Measurements from ENCODE around the gene MBD5. TPM values are rescaled to one million over a fixed set of nuclear protein-coding genes. Genes with fewer than 3 reads are reported as not detected.
A peak's percentile ranks its signal among the peaks of the same experiment; 100 is the strongest.

The MBD5 gene
- polyA plus RNA-seq, 2 donors = 2.9 to 5.0 TPM

- Histone ChIP-seq H3K27ac (ENCODE audit: low read depth in 2 of 2, low read length in 1 of 2) (peak overlapping the region; percentile 90 to 93), H3K4me1 (ENCODE audit: control insufficient read depth in 2 of 2, insufficient read depth in 2 of 2, low read length in 1 of 2) (no peaks in the 10 kb centered on the region), H3K9me3 (ENCODE audit: control insufficient read depth in 2 of 2, insufficient read depth in 1 of 2, low read depth in 1 of 2, low read length in 1 of 2) (no peaks in the 10 kb centered on the region), H3K36me3 (ENCODE audit: control insufficient read depth in 2 of 2, insufficient read depth in 2 of 2, low read length in 1 of 2) (no peaks in the 10 kb centered on the region), H3K4me3 (ENCODE audit: low read depth in 1 of 2, low read length in 2 of 2) (peak overlapping the region; percentile 84 to 91), H3K27me3 (ENCODE audit: control insufficient read depth in 1 of 2, insufficient read depth in 2 of 2, low read length in 2 of 2) (no peaks in the 10 kb centered on the region)
- 3 to 9% methylated on average over 2 to 3 of the region's 3 CpGs for WGBS, 2 donors
These were observed 995 bp downstream of the MBD5 start for GRCh38 chr2:148021886-148022285.

- no peak overlapping the region for H3K27ac ChIP-seq (ENCODE audit: low read depth in 2 of 2, low read length in 1 of 2)
- H3K4me1 ChIP-seq (ENCODE audit: control insufficient read depth in 2 of 2, insufficient read depth in 2 of 2, low read length in 1 of 2) = no peaks in the 10 kb centered on the region
- WGBS, 2 donors = 14 to 20% methylated on average over 1 of the region's 1 CpG
- peak overlapping the region in 1 of 2 donors; percentile 91 for H3K4me3 ChIP-seq (ENCODE audit: low read depth in 1 of 2, low read length in 2 of 2)
- no peaks in the 10 kb centered on the region for H3K36me3 ChIP-seq (ENCODE audit: control insufficient read depth in 2 of 2, insufficient read depth in 2 of 2, low read length in 1 of 2)
- H3K27me3 ChIP-seq (ENCODE audit: control insufficient read depth in 1 of 2, insufficient read depth in 2 of 2, low read length in 2 of 2) = no peaks in the 10 kb centered on the region
- H3K9me3 ChIP-seq (ENCODE audit: control insufficient read depth in 2 of 2, insufficient read depth in 1 of 2, low read depth in 1 of 2, low read length in 1 of 2) = no peaks in the 10 kb centered on the region
These were observed 1.5 kb downstream of the MBD5 start for GRCh38 chr2:148022351-148022750.

GRCh38 chr2:148022882-148023281 is 2.0 kb downstream of the MBD5 start:
- H3K27ac ChIP-seq (ENCODE audit: low read depth in 2 of 2, low read length in 1 of 2) = no peak overlapping the region
- H3K9me3 ChIP-seq (ENCODE audit: control insufficient read depth in 2 of 2, insufficient read depth in 1 of 2, low read depth in 1 of 2, low read length in 1 of 2) = no peaks in the 10 kb centered on the region
- no peaks in the 10 kb centered on the region for H3K36me3 ChIP-seq (ENCODE audit: control insufficient read depth in 2 of 2, insufficient read depth in 2 of 2, low read length in 1 of 2)
- H3K4me3 ChIP-seq (ENCODE audit: low read depth in 1 of 2, low read length in 2 of 2) = no peak overlapping the region
- 83 to 88% methylated on average over 2 of the region's 2 CpGs for WGBS, 2 donors
- no peaks in the 10 kb centered on the region for H3K4me1 ChIP-seq (ENCODE audit: control insufficient read depth in 2 of 2, insufficient read depth in 2 of 2, low read length in 1 of 2)
- H3K27me3 ChIP-seq (ENCODE audit: control insufficient read depth in 1 of 2, insufficient read depth in 2 of 2, low read length in 2 of 2) = no peaks in the 10 kb centered on the region

GRCh38 chr2:148023861-148024260 is 3.0 kb downstream of the MBD5 start:
- no peaks in the 10 kb centered on the region for H3K9me3 ChIP-seq (ENCODE audit: control insufficient read depth in 2 of 2, insufficient read depth in 1 of 2, low read depth in 1 of 2, low read length in 1 of 2)
- no peaks in the 10 kb centered on the region for H3K27me3 ChIP-seq (ENCODE audit: control insufficient read depth in 1 of 2, insufficient read depth in 2 of 2, low read length in 2 of 2)
- H3K4me3 ChIP-seq (ENCODE audit: low read depth in 1 of 2, low read length in 2 of 2) = no peak overlapping the region
- no peak overlapping the region for H3K27ac ChIP-seq (ENCODE audit: low read depth in 2 of 2, low read length in 1 of 2)
- H3K4me1 ChIP-seq (ENCODE audit: control insufficient read depth in 2 of 2, insufficient read depth in 2 of 2, low read length in 1 of 2) = no peaks in the 10 kb centered on the region
- H3K36me3 ChIP-seq (ENCODE audit: control insufficient read depth in 2 of 2, insufficient read depth in 2 of 2, low read length in 1 of 2) = no peaks in the 10 kb centered on the region

GRCh38 chr2:148026573-148026972 is 5.7 kb downstream of the MBD5 start:
- Histone ChIP-seq H3K27me3 (ENCODE audit: control insufficient read depth in 1 of 2, insufficient read depth in 2 of 2, low read length in 2 of 2) (no peaks in the 10 kb centered on the region), H3K9me3 (ENCODE audit: control insufficient read depth in 2 of 2, insufficient read depth in 1 of 2, low read depth in 1 of 2, low read length in 1 of 2) (no peaks in the 10 kb centered on the region), H3K36me3 (ENCODE audit: control insufficient read depth in 2 of 2, insufficient read depth in 2 of 2, low read length in 1 of 2) (no peaks in the 10 kb centered on the region), H3K27ac (ENCODE audit: low read depth in 2 of 2, low read length in 1 of 2) (no peak overlapping the region), H3K4me1 (ENCODE audit: control insufficient read depth in 2 of 2, insufficient read depth in 2 of 2, low read length in 1 of 2) (no peaks in the 10 kb centered on the region), H3K4me3 (ENCODE audit: low read depth in 1 of 2, low read length in 2 of 2) (no peak overlapping the region)
- 97 to 98% methylated on average over 2 of the region's 2 CpGs for WGBS, 2 donors

DNA sequence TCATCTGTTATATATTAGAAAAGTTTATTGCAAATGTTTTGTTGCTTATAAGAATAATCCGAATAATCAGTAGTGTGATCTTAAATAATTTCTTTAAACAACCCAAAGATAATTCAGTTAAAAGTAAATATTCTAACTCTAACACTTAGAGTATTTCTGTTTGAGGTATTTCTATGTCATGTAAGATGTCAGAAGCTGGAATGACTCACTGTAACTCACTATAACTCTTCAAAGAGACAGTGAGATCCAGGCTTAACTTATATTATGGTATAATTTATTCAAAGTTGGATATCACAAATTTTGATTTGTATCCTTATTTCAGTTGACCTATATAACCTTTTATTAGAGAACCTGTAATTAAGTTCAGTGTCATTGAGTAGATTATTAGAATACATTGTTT is 6.9 kb downstream of the MBD5 start:
- Histone ChIP-seq H3K9me3 (ENCODE audit: control insufficient read depth in 2 of 2, insufficient read depth in 1 of 2, low read depth in 1 of 2, low read length in 1 of 2) (no peaks in the 10 kb centered on the region), H3K27ac (ENCODE audit: low read depth in 2 of 2, low read length in 1 of 2) (no peak overlapping the region), H3K4me3 (ENCODE audit: low read depth in 1 of 2, low read length in 2 of 2) (no peak overlapping the region), H3K4me1 (ENCODE audit: control insufficient read depth in 2 of 2, insufficient read depth in 2 of 2, low read length in 1 of 2) (no peaks in the 10 kb centered on the region), H3K36me3 (ENCODE audit: control insufficient read depth in 2 of 2, insufficient read depth in 2 of 2, low read length in 1 of 2) (no peaks in the 10 kb centered on the region), H3K27me3 (ENCODE audit: control insufficient read depth in 1 of 2, insufficient read depth in 2 of 2, low read length in 2 of 2) (no peaks in the 10 kb centered on the region)
- WGBS, 2 donors = 79 to 84% methylated on average over 1 of the region's 1 CpG

DNA sequence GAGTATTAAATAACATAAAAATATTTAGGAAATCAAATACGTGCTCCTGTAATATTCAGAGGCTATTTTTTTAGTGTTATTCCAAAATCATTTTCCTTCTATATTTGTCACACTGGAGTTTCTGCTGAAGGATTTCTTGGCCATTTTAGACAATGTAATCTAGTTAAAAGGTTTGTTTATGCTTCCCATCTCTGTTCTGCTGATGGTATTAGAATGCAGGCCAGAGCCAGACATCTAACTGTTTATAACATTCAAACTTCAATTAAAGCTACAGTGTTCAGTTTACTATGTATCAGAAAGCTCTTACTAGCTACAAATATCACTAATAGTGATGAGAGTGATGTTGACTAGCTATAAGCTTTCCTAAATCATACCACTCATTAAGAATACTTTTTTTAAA is 7.9 kb downstream of the MBD5 start:
- H3K4me1 ChIP-seq (ENCODE audit: control insufficient read depth in 2 of 2, insufficient read depth in 2 of 2, low read length in 1 of 2) = no peaks in the 10 kb centered on the region
- H3K27ac ChIP-seq (ENCODE audit: low read depth in 2 of 2, low read length in 1 of 2) = no peak overlapping the region
- H3K9me3 ChIP-seq (ENCODE audit: control insufficient read depth in 2 of 2, insufficient read depth in 1 of 2, low read depth in 1 of 2, low read length in 1 of 2) = no peaks in the 10 kb centered on the region
- H3K4me3 ChIP-seq (ENCODE audit: low read depth in 1 of 2, low read length in 2 of 2) = no peak overlapping the region
- no peaks in the 10 kb centered on the region for H3K27me3 ChIP-seq (ENCODE audit: control insufficient read depth in 1 of 2, insufficient read depth in 2 of 2, low read length in 2 of 2)
- WGBS, 2 donors = 76 to 78% methylated on average over 1 of the region's 1 CpG
- no peaks in the 10 kb centered on the region for H3K36me3 ChIP-seq (ENCODE audit: control insufficient read depth in 2 of 2, insufficient read depth in 2 of 2, low read length in 1 of 2)

DNA sequence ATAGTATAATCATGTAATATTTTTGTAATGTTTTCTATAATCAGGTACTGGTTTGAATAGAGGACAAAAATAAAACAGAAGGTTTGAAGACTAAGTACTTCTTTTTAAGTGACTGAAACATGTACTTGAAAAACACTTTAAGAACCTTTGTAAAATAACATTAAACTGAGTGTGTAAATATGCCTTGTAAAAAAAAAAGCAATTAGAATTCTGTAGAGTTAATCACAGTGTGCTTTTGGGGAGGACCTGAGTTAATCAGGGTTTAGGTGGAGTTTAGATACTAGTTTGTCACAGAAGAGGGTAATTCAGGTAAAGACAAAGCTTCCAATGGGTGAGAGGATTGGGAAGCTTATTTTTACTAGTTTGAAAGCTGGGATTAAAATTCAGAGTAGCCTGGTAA is 10.3 kb downstream of the MBD5 start:
- no peaks in the 10 kb centered on the region for H3K4me1 ChIP-seq (ENCODE audit: control insufficient read depth in 2 of 2, insufficient read depth in 2 of 2, low read length in 1 of 2)
- no peak overlapping the region for H3K4me3 ChIP-seq (ENCODE audit: low read depth in 1 of 2, low read length in 2 of 2)
- H3K36me3 ChIP-seq (ENCODE audit: control insufficient read depth in 2 of 2, insufficient read depth in 2 of 2, low read length in 1 of 2) = no peaks in the 10 kb centered on the region
- H3K9me3 ChIP-seq (ENCODE audit: control insufficient read depth in 2 of 2, insufficient read depth in 1 of 2, low read depth in 1 of 2, low read length in 1 of 2) = no peaks in the 10 kb centered on the region
- no peaks in the 10 kb centered on the region for H3K27me3 ChIP-seq (ENCODE audit: control insufficient read depth in 1 of 2, insufficient read depth in 2 of 2, low read length in 2 of 2)
- H3K27ac ChIP-seq (ENCODE audit: low read depth in 2 of 2, low read length in 1 of 2) = no peak overlapping the region

- Histone ChIP-seq H3K9me3 (ENCODE audit: control insufficient read depth in 2 of 2, insufficient read depth in 1 of 2, low read depth in 1 of 2, low read length in 1 of 2) (no peaks in the 10 kb centered on the region), H3K36me3 (ENCODE audit: control insufficient read depth in 2 of 2, insufficient read depth in 2 of 2, low read length in 1 of 2) (no peaks in the 10 kb centered on the region), H3K4me3 (ENCODE audit: low read depth in 1 of 2, low read length in 2 of 2) (no peak overlapping the region), H3K27ac (ENCODE audit: low read depth in 2 of 2, low read length in 1 of 2) (no peak overlapping the region), H3K4me1 (ENCODE audit: control insufficient read depth in 2 of 2, insufficient read depth in 2 of 2, low read length in 1 of 2) (no peaks in the 10 kb centered on the region), H3K27me3 (ENCODE audit: control insufficient read depth in 1 of 2, insufficient read depth in 2 of 2, low read length in 2 of 2) (no peaks in the 10 kb centered on the region)
- WGBS, 2 donors = 70 to 78% methylated on average over 4 of the region's 4 CpGs
These were observed 11.3 kb downstream of the MBD5 start for GRCh38 chr2:148032215-148032614.

DNA sequence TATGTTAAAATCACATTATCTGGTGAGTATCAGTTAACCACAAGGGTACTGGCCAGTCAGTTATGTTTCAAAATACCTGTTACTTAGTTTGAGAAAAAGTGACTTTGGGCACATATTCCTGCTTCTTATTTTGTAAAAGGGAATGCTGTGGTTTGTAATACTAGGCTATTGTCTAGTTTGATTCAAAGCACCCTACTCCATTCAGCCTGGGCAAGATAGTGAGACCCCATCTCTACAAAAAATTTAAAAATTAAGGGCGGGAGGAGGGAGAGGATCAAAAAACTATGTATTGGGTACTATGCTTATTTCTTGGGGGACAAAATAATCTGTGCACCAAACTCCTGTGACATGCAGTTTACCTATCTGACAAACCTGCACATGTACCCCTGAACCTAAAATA is 18.9 kb downstream of the MBD5 start:
- no peaks in the 10 kb centered on the region for H3K27me3 ChIP-seq (ENCODE audit: control insufficient read depth in 1 of 2, insufficient read depth in 2 of 2, low read length in 2 of 2)
- no peaks in the 10 kb centered on the region for H3K9me3 ChIP-seq (ENCODE audit: control insufficient read depth in 2 of 2, insufficient read depth in 1 of 2, low read depth in 1 of 2, low read length in 1 of 2)
- H3K36me3 ChIP-seq (ENCODE audit: control insufficient read depth in 2 of 2, insufficient read depth in 2 of 2, low read length in 1 of 2) = no peaks in the 10 kb centered on the region
- 98 to 100% methylated on average over 1 of the region's 1 CpG for WGBS, 2 donors
- no peak overlapping the region for H3K4me3 ChIP-seq (ENCODE audit: low read depth in 1 of 2, low read length in 2 of 2)
- no peak overlapping the region for H3K27ac ChIP-seq (ENCODE audit: low read depth in 2 of 2, low read length in 1 of 2)
- H3K4me1 ChIP-seq (ENCODE audit: control insufficient read depth in 2 of 2, insufficient read depth in 2 of 2, low read length in 1 of 2) = no peaks in the 10 kb centered on the region

All from esophagus (tissue), 2 donors.